OCI-LY7 (cell line): ENCODE measurements around the gene KIF22.

Experiments
- CTCF ChIP-seq: fragments of 200-600 bp; sonication (generic); conservative IDR thresholded peaks from 2 replicates; pipeline ENCODE4 v1.5.1; 2014; ENCODE audit warnings: mild to moderate bottlenecking, antibody characterized with exemption, low read length, moderate library complexity, mixed read lengths
- EZH2phosphoT487 ChIP-seq: fragments of 200-600 bp; sonication (generic); IDR thresholded peaks from 2 replicates; pipeline ENCODE4 v1.6.1; 2018; ENCODE audit warnings: low read depth, borderline replicate concordance, mild to moderate bottlenecking, mixed run types, antibody characterized with exemption, low read length, moderate library complexity, mixed read lengths

GRCh38 chr16:29811170-29811895, 20.8 kb downstream of the KIF22 start:
- no peak for TF ChIP-seq CTCF
- no peak for TF ChIP-seq EZH2phosphoT487
